Loucy (cell line): ENCODE results near the gene TSPAN4.

Source experiments
- H2AFZ ChIP-seq: fragments of 200-600 bp; sonication (generic); 2 replicates; pipeline ENCODE4 v1.6.0; 2016; ENCODE audit warnings: antibody characterized with exemption, mild to moderate bottlenecking, low read length, moderate library complexity
- H3F3A ChIP-seq: fragments of 200-600 bp; 2 replicates; pipeline ENCODE4 v1.6.0; 2016; ENCODE audit warnings: antibody characterized with exemption, low read depth, mild to moderate bottlenecking
- H3K27me3 ChIP-seq: fragments of 200-600 bp; sonication (generic); 2 replicates; pipeline ENCODE4 v1.6.1; 2014; ENCODE audit warnings: low read length, mild to moderate bottlenecking; ENCODE audit not compliant: insufficient read depth, poor library complexity, severe bottlenecking
- H3K36me3 ChIP-seq: fragments of 200-600 bp; sonication (generic); 2 replicates; pipeline ENCODE4 v1.6.1; 2016; ENCODE audit warnings: low read length; ENCODE audit not compliant: insufficient read depth
- H3K4me1 ChIP-seq: fragments of 200-600 bp; sonication (generic); 2 replicates; pipeline ENCODE4 v1.5.1; 2014; ENCODE audit warnings: low read length, mild to moderate bottlenecking; ENCODE audit not compliant: insufficient read depth, poor library complexity, severe bottlenecking
- H3K4me2 ChIP-seq: fragments of 200-600 bp; sonication (generic); 2 replicates; pipeline ENCODE4 v1.6.0; 2014; ENCODE audit warnings: antibody characterized with exemption, low read length, low read depth, mild to moderate bottlenecking; ENCODE audit not compliant: poor library complexity, severe bottlenecking
- H3K4me3 ChIP-seq: fragments of 200-600 bp; sonication (generic); 2 replicates; pipeline ENCODE4 v1.5.1; 2014; ENCODE audit warnings: low read length, mild to moderate bottlenecking, mixed read lengths; ENCODE audit not compliant: poor library complexity, severe bottlenecking
- H3K79me2 ChIP-seq: fragments of 200-600 bp; sonication (generic); 2 replicates; pipeline ENCODE4 v1.6.1; 2014; ENCODE audit warnings: low read length; ENCODE audit not compliant: insufficient read depth
- H3K9ac ChIP-seq: fragments of 200-600 bp; sonication (generic); 2 replicates; pipeline ENCODE4 v1.6.0; 2014; ENCODE audit warnings: mild to moderate bottlenecking, low read depth, low read length, moderate library complexity; ENCODE audit not compliant: poor library complexity, severe bottlenecking
- H3K9me2 ChIP-seq: fragments of 200-600 bp; sonication (generic); replicated peaks from 2 replicates; pipeline ENCODE4 v1.6.1; 2016; ENCODE audit warnings: low read depth, low read length, mixed read lengths
- H3K9me3 ChIP-seq: fragments of 200-600 bp; sonication (generic); 2 replicates; pipeline ENCODE4 v1.6.1; 2014; ENCODE audit warnings: mild to moderate bottlenecking, antibody characterized with exemption, low read length, low read depth; ENCODE audit not compliant: insufficient read depth
- H4K20me1 ChIP-seq: fragments of 200-600 bp; sonication (generic); 2 replicates; pipeline ENCODE4 v1.6.0; 2014; ENCODE audit warnings: antibody characterized with exemption, low read length, mild to moderate bottlenecking; ENCODE audit not compliant: insufficient read depth, poor library complexity, severe bottlenecking
- CTCF ChIP-seq: fragments of 200-600 bp; sonication (generic); conservative IDR thresholded peaks from 2 replicates; pipeline ENCODE4 v1.5.1; 2014; ENCODE audit warnings: mild to moderate bottlenecking, antibody characterized with exemption, low read length
- EZH2phosphoT487 ChIP-seq: fragments of 200-600 bp; IDR thresholded peaks from 2 replicates; pipeline ENCODE4 v1.6.1; 2018; ENCODE audit warnings: antibody characterized with exemption, mild to moderate bottlenecking, moderate library complexity, borderline replicate concordance

The TSPAN4 gene

GRCh38 chr11:886568-886967 lies 43.9 kb downstream of the TSPAN4 start:
- no peaks in the 10 kb centered on the region for H3F3A ChIP-seq
- H3K9me3 ChIP-seq: no peaks in the 10 kb centered on the region
- no peak overlapping the region for H3K9ac ChIP-seq
- no peaks in the 10 kb centered on the region for H3K36me3 ChIP-seq
- H3K4me2 ChIP-seq: no peak overlapping the region
- H4K20me1 ChIP-seq: no peaks in the 10 kb centered on the region
- H3K79me2 ChIP-seq: no peaks in the 10 kb centered on the region
- no peak for TF ChIP-seq CTCF
- TF ChIP-seq EZH2phosphoT487: no peak
- peaks cover 8% of the 10 kb centered on the region for H3K4me1 ChIP-seq
- H2AFZ ChIP-seq: no peak overlapping the region
- no peak overlapping the region for H3K4me3 ChIP-seq
- no peaks in the 10 kb centered on the region for H3K9me2 ChIP-seq
- no peaks in the 10 kb centered on the region for H3K27me3 ChIP-seq

GRCh38 chr11:887589-887988 lies 44.9 kb downstream of the TSPAN4 start:
- Histone ChIP-seq H3K9me2 (no peaks in the 10 kb centered on the region), H3K79me2 (no peaks in the 10 kb centered on the region), H3F3A (no peaks in the 10 kb centered on the region), H2AFZ (no peak overlapping the region), H3K36me3 (no peaks in the 10 kb centered on the region), H3K4me1 (peaks cover 15% of the 10 kb centered on the region), H3K4me3 (no peak overlapping the region), H3K27me3 (no peaks in the 10 kb centered on the region), H3K4me2 (no peak overlapping the region), H4K20me1 (no peaks in the 10 kb centered on the region), H3K9ac (no peak overlapping the region), H3K9me3 (no peaks in the 10 kb centered on the region)
- TF ChIP-seq CTCF (no peak), EZH2phosphoT487 (no peak)

GRCh38 chr11:888310-889212 lies 45.9 kb downstream of the TSPAN4 start:
- Histone ChIP-seq H3K9me2 (no peaks in the 10 kb centered on the region), H3K9ac (no peak overlapping the region), H2AFZ (no peak overlapping the region), H3K36me3 (no peaks in the 10 kb centered on the region), H3K27me3 (no peaks in the 10 kb centered on the region), H3K4me1 (peaks cover 15% of the 10 kb centered on the region), H3K4me3 (no peak overlapping the region), H4K20me1 (no peaks in the 10 kb centered on the region), H3F3A (no peaks in the 10 kb centered on the region), H3K79me2 (no peaks in the 10 kb centered on the region), H3K9me3 (no peaks in the 10 kb centered on the region), H3K4me2 (no peak overlapping the region)
- TF ChIP-seq CTCF (no peak), EZH2phosphoT487 (no peak)
